ENCODE results near the gene SCAF1. TPM values are rescaled to one million over a fixed set of nuclear protein-coding genes. Genes with fewer than 3 reads are reported as not detected.

The SCAF1 gene
- total and polyA plus RNA-seq, 10 of the 15 experiments (the other 5 are each of a cell fraction or from before 2014, with no cell fraction given): 0.18 to 77.0 (median 5.3) TPM

DNA sequence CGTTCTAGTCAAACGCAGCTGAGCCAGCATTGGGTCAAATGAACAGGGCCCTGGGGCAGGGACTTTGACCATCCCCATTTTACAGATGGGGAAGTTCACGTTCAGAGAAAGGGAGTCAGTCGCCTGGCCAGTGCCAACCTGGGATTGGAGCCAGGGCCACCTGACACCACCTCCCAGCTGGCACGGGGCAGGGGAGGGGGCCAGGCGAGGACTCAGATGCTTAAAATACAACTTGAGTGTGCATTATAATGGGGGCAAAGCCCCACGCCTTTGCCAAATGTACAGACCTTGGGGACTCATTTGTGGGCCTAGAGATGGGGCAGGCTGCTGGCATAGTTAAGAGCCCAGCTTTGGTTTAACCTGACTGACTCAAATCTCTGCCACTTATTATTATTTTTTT lies 36.4 kb upstream of the SCAF1 start:
- Histone ChIP-seq H3K4me3 (no peak overlapping the region), H3K4me2 (ENCODE audit: control insufficient read depth, insufficient read depth) (no peak overlapping the region), H3K9ac (ENCODE audit: control insufficient read depth, insufficient read depth, low read length) (no peak overlapping the region), H4K20me1 (ENCODE audit: control insufficient read depth, insufficient read depth) (no peaks in the 10 kb centered on the region), H3K4me1 (ENCODE audit: control insufficient read depth, insufficient read depth, low read length) (no peaks in the 10 kb centered on the region), H2AFZ (ENCODE audit: control insufficient read depth, low read depth, low read length) (no peak overlapping the region), H3K27ac (ENCODE audit: control insufficient read depth, insufficient read depth) (no peak overlapping the region), H3K27me3 (replicated peaks in 1 of 2; ENCODE audit: control insufficient read depth in 2 of 2, insufficient read depth in 2 of 2, low read length in 1 of 2) (no peaks in the 10 kb centered on the region), H3K36me3 (ENCODE audit: control insufficient read depth in 2 of 2, insufficient read depth in 2 of 2, low read length in 1 of 2) (peaks cover 10 to 16% of the 10 kb centered on the region in 2 experiments), H3K79me2 (ENCODE audit: control insufficient read depth, insufficient read depth, low read length) (no peaks in the 10 kb centered on the region; the same call in 1 of the 2 replicates), H3K9me3 (replicated peaks; ENCODE audit: control insufficient read depth, insufficient read depth, low read length) (no peaks in the 10 kb centered on the region)
- ChIA-PET SMC1A (ENCODE audit: uncharacterized antibody, unreplicated experiment) (no interaction called here), RAD21 (ENCODE audit: unreplicated experiment) (no interaction called here), CTCF (no interaction called here), POLR2A (no interaction called here)
- intact Hi-C loops (cut with micrococcal nuclease; ENCODE audit: unreplicated experiment) (no loop called here), in situ Hi-C loops (cut with MboI) (no loop called here)
- no peak for DNase-seq (ENCODE audit: low read depth, low spot score)
- BruUV-seq (replicated peaks): no TSS peak
- ATAC-seq: no peak
- 94% methylated on average over 7 of the region's 7 CpGs for WGBS (ENCODE audit: insufficient coverage, insufficient replicate concordance, low lambda C conversion rate, missing lambda C conversion rate)
- no peak for FAIRE-seq
- TF ChIP-seq EZH2 (IDR thresholded peaks at IDR 0.05; ENCODE audit: borderline replicate concordance, control insufficient read depth, low read depth, low read length) (no peak), SUZ12 (IDR thresholded peaks at IDR 0.05; ENCODE audit: unreplicated experiment) (no peak), ZNF207 (IDR thresholded peaks at IDR 0.05; ENCODE audit: borderline replicate concordance) (no peak), IKZF2 (IDR thresholded peaks at IDR 0.05) (no peak), BHLHE40 (IDR thresholded peaks at IDR 0.05; ENCODE audit: borderline replicate concordance in 1 of 2, low read depth in 2 of 2, low read length in 1 of 2) (no peak), STAT1 (conservative IDR thresholded peaks at IDR 0.05) (no peak), YY1 (IDR thresholded peaks at IDR 0.05; ENCODE audit: low read depth, low read length) (no peak), ZNF384 (IDR thresholded peaks at IDR 0.05; ENCODE audit: borderline replicate concordance, low read depth, low read length) (no peak), NR2C1 (IDR thresholded peaks at IDR 0.05) (no peak), CREM (IDR thresholded peaks at IDR 0.05; ENCODE audit: low read depth) (no peak), SPI1 (IDR thresholded peaks at IDR 0.05; ENCODE audit: borderline replicate concordance, insufficient read depth, low read depth, low read length) (no peak), NFIC (IDR thresholded peaks at IDR 0.05; ENCODE audit: low read depth, low read length) (no peak)
- TF ChIP-seq, protein P1, sequence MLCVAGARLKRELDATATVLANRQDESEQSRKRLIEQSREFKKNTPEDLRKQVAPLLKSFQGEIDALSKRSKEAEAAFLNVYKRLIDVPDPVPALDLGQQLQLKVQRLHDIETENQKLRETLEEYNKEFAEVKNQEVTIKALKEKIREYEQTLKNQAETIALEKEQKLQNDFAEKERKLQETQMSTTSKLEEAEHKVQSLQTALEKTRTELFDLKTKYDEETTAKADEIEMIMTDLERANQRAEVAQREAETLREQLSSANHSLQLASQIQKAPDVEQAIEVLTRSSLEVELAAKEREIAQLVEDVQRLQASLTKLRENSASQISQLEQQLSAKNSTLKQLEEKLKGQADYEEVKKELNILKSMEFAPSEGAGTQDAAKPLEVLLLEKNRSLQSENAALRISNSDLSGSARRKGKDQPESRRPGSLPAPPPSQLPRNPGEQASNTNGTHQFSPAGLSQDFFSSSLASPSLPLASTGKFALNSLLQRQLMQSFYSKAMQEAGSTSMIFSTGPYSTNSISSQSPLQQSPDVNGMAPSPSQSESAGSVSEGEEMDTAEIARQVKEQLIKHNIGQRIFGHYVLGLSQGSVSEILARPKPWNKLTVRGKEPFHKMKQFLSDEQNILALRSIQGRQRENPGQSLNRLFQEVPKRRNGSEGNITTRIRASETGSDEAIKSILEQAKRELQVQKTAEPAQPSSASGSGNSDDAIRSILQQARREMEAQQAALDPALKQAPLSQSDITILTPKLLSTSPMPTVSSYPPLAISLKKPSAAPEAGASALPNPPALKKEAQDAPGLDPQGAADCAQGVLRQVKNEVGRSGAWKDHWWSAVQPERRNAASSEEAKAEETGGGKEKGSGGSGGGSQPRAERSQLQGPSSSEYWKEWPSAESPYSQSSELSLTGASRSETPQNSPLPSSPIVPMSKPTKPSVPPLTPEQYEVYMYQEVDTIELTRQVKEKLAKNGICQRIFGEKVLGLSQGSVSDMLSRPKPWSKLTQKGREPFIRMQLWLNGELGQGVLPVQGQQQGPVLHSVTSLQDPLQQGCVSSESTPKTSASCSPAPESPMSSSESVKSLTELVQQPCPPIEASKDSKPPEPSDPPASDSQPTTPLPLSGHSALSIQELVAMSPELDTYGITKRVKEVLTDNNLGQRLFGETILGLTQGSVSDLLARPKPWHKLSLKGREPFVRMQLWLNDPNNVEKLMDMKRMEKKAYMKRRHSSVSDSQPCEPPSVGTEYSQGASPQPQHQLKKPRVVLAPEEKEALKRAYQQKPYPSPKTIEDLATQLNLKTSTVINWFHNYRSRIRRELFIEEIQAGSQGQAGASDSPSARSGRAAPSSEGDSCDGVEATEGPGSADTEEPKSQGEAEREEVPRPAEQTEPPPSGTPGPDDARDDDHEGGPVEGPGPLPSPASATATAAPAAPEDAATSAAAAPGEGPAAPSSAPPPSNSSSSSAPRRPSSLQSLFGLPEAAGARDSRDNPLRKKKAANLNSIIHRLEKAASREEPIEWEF (IDR thresholded peaks at IDR 0.05; ENCODE audit: insufficient replicate concordance, low read depth, low read length): no peak
- TF ChIP-seq, protein P2, sequence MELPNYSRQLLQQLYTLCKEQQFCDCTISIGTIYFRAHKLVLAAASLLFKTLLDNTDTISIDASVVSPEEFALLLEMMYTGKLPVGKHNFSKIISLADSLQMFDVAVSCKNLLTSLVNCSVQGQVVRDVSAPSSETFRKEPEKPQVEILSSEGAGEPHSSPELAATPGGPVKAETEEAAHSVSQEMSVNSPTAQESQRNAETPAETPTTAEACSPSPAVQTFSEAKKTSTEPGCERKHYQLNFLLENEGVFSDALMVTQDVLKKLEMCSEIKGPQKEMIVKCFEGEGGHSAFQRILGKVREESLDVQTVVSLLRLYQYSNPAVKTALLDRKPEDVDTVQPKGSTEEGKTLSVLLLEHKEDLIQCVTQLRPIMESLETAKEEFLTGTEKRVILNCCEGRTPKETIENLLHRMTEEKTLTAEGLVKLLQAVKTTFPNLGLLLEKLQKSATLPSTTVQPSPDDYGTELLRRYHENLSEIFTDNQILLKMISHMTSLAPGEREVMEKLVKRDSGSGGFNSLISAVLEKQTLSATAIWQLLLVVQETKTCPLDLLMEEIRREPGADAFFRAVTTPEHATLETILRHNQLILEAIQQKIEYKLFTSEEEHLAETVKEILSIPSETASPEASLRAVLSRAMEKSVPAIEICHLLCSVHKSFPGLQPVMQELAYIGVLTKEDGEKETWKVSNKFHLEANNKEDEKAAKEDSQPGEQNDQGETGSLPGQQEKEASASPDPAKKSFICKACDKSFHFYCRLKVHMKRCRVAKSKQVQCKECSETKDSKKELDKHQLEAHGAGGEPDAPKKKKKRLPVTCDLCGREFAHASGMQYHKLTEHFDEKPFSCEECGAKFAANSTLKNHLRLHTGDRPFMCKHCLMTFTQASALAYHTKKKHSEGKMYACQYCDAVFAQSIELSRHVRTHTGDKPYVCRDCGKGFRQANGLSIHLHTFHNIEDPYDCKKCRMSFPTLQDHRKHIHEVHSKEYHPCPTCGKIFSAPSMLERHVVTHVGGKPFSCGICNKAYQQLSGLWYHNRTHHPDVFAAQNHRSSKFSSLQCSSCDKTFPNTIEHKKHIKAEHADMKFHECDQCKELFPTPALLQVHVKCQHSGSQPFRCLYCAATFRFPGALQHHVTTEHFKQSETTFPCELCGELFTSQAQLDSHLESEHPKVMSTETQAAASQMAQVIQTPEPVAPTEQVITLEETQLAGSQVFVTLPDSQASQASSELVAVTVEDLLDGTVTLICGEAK (IDR thresholded peaks at IDR 0.05; ENCODE audit: borderline replicate concordance): no peak
